Esophagus muscularis mucosa (tissue), 4 donors: ENCODE results near the gene WWOX. TPM values are rescaled to one million over a fixed set of nuclear protein-coding genes. Genes with fewer than 3 reads are reported as not detected.

ENCODE experiments used
- DNase-seq: peaks from one replicate; pipeline ENCODE4 v3.0.0-alpha.2; 2017; ENCODE audit errors: extremely low spot score
- H3K27ac ChIP-seq, 4 donors: fragments of 200-600 bp; sonication (generic); replicated peaks in 1 of 4; 1 replicate in 3 of 4; 2 replicates in 1 of 4; pipeline ENCODE4 v1.5.1; 2016 to 2019; ENCODE audit warnings: mild to moderate bottlenecking in 1 of 4
- H3K27me3 ChIP-seq, 4 donors: fragments of 200-600 bp; sonication (generic); one replicate each; pipeline versions ENCODE4 v1.5.1 to v1.6.0; 2016 to 2019
- H3K36me3 ChIP-seq, 4 donors: fragments of 200-600 bp; sonication (generic); one replicate each; pipeline ENCODE4 v1.5.1; 2016 to 2019
- H3K4me1 ChIP-seq, 4 donors: fragments of 200-600 bp; sonication (generic); one replicate each; pipeline ENCODE4 v1.5.1; 2016 to 2019
- H3K4me3 ChIP-seq, 4 donors: fragments of 200-600 bp; sonication (generic); 1 replicate in 2 of 4; 2 replicates in 2 of 4; pipeline ENCODE4 v1.5.1; 2016 to 2019; ENCODE audit warnings: mild to moderate bottlenecking in 4 of 4, moderate library complexity in 1 of 4
- H3K9me3 ChIP-seq, 4 donors: fragments of 200-600 bp; sonication (generic); 1 replicate in 3 of 4; 2 replicates in 1 of 4; pipeline ENCODE4 v1.5.1; 2016 to 2019
- EP300 ChIP-seq: sonication (generic); formaldehyde crosslinking; IDR thresholded peaks from one replicate; pipeline ENCODE4 v1.6.1; 2017; ENCODE audit warnings: antibody characterized with exemption
- POLR2A ChIP-seq: fragments of 450-650 bp; IDR thresholded peaks from one replicate; pipeline ENCODE4 v1.6.1; 2017; ENCODE audit warnings: antibody characterized with exemption, moderate library complexity, mild to moderate bottlenecking, low read depth
- POLR2AphosphoS5 ChIP-seq, 2 donors: sonication (generic); formaldehyde crosslinking; IDR thresholded peaks; one replicate each; pipeline ENCODE4 v1.6.1; 2017; ENCODE audit warnings: antibody characterized with exemption in 2 of 2
- WGBS: methylation state at CpG from one replicate; pipeline ENCODE4 v1.1.5; 2018; 5-methylcytosine and 5-hydroxymethylcytosine counted together
- intact Hi-C: fragments of 100-400 bp; cut with DNase I; formaldehyde crosslinking; loops from one replicate; pipeline ENCODE4 v1.15.1; 2023
- total RNA-seq, 4 donors: library from RNA; depleted of rRNA; stranded (reverse); fragments of >200 nt; gene quantifications; one replicate each; pipeline versions ENCODE4 v1.1.0 to v1.2.1, GENCODE V29; 2016
- TF ChIP-seq, protein P1 (sequence below), 3 experiments: fragments of 200-600 bp in 2 of 3; fragments of 450-650 bp in 1 of 3; sonication (generic) in 2 of 3; IDR thresholded peaks; one replicate each; pipeline ENCODE4 v1.5.1; 2017 to 2019; ENCODE audit warnings: antibody characterized with exemption in 3 of 3, mild to moderate bottlenecking in 2 of 3, moderate library complexity in 1 of 3

The WWOX gene
- total RNA-seq, 4 donors from 2014 or later, result 14.4 to 27.8 (median 15.4) TPM

- Histone ChIP-seq H3K4me1 (no peaks in the 10 kb centered on the region), H3K27me3 (no peaks in the 10 kb centered on the region), H3K9me3 (no peaks in the 10 kb centered on the region), H3K36me3 (no peaks in the 10 kb centered on the region), H3K27ac (no peak overlapping the region), H3K4me3 (no peak overlapping the region)
- WGBS, result 81% methylated on average over 5 of the region's 5 CpGs
- TF ChIP-seq EP300 (no peak), POLR2AphosphoS5 (IDR thresholded peaks at IDR 0.05) (no peak), POLR2A (no peak)
- TF ChIP-seq, protein P1, sequence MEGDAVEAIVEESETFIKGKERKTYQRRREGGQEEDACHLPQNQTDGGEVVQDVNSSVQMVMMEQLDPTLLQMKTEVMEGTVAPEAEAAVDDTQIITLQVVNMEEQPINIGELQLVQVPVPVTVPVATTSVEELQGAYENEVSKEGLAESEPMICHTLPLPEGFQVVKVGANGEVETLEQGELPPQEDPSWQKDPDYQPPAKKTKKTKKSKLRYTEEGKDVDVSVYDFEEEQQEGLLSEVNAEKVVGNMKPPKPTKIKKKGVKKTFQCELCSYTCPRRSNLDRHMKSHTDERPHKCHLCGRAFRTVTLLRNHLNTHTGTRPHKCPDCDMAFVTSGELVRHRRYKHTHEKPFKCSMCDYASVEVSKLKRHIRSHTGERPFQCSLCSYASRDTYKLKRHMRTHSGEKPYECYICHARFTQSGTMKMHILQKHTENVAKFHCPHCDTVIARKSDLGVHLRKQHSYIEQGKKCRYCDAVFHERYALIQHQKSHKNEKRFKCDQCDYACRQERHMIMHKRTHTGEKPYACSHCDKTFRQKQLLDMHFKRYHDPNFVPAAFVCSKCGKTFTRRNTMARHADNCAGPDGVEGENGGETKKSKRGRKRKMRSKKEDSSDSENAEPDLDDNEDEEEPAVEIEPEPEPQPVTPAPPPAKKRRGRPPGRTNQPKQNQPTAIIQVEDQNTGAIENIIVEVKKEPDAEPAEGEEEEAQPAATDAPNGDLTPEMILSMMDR (IDR thresholded peaks at IDR 0.05), result no peak
- intact Hi-C loops, result no loop called here
- no peak for DNase-seq
These were observed 706.1 kb downstream of the WWOX start for GRCh38 chr16:78805556-78805955.

DNA sequence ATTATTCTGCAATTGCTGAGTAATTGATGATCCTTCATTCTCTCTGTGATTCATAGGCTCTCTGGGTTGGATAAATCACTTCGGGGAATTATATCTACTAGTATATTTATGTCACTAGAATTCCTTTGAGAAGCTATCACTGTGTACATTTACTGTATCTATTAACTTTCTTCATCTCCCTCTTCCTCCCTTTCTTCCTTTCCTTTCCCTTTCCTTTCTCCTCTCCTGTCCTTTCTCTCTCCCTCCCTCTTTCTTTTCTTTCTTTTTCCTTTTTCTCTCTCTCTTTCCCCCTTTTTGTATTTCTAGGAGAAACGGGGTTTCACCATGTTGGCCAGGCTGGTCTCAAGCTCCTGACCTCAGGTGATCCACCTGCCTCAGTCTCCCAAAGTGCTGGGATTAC, 711.8 kb downstream of the WWOX start:
- 82% methylated on average over 2 of the region's 2 CpGs for WGBS
- intact Hi-C loops, result loop anchor here (10.0 kb wide), 1 partner anchor 254 kb away; no protein-coding TSS in a partner anchor
- no peak for TF ChIP-seq POLR2AphosphoS5 (IDR thresholded peaks at IDR 0.05)
- no peak for TF ChIP-seq EP300
- no peak for DNase-seq
- Histone ChIP-seq H3K9me3 (no peaks in the 10 kb centered on the region), H3K27me3 (no peaks in the 10 kb centered on the region), H3K4me3 (no peak overlapping the region), H3K36me3 (no peaks in the 10 kb centered on the region), H3K27ac (no peak overlapping the region), H3K4me1 (peaks cover 9 to 14% (median 12%) of the 10 kb centered on the region in 4 donors)

DNA sequence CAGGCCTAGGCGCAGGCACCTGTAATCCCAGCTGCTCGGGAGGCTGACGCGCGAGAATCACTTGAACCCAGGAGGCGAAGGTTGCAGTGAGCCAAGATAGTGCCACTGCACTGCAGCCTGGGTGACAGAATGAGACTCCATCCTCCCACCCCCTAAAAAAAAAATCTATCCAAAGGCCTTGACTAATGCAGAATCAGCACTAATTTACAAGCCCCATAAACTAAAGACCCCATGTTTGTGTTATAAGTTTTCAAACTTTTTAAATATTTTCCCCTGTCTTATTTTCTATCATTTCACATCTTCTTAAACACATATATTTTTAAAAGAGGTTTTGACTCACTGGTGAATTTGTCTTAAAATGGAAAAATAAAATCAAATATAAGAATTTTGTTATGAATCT, 713.1 kb downstream of the WWOX start:
- Histone ChIP-seq H3K9me3 (no peaks in the 10 kb centered on the region), H3K4me1 (peaks cover 21 to 28% (median 25%) of the 10 kb centered on the region in 4 donors), H3K27ac (no peak overlapping the region), H3K36me3 (no peaks in the 10 kb centered on the region), H3K4me3 (no peak overlapping the region), H3K27me3 (no peaks in the 10 kb centered on the region)
- TF ChIP-seq, protein P1 (IDR thresholded peaks at IDR 0.05), result no peak
- TF ChIP-seq EP300 (no peak), POLR2A (no peak)
- 98% methylated on average over 6 of the region's 6 CpGs for WGBS
- DNase-seq, result no peak
- intact Hi-C loops, result loop anchor here (10.0 kb wide), 1 partner anchor 252 kb away; no protein-coding TSS in a partner anchor

DNA sequence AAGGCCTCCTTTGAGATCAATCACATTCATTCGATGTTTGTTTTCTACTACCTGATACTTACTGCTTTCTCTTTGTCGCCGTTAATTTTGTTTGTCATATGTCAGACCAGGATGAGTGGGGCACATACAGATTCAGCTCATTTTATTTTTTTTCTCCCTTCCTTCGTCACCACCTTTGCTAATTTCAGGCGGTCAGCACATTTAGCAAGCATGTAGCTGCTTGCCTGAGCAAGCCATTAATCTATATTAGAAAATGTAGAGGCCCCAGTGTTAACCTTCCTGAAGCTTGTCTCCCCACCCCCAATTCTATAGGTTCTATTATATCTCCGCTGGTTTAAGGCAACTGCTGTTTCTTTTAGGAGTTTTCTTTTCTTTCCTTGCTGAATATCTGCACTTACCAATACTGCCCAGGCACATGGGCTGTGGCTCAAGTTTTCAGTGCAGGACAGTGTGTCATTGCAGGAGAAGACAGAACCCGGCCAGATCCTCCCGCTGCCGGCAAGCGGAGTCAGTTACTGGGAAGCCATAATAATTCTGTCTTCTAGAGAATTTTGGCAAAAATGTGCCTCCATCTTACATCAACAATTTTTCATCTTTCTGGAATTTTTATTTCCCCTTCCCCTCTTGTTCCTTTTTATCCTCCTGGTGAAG, 714.3 kb downstream of the WWOX start:
- TF ChIP-seq, protein P1 (IDR thresholded peaks at IDR 0.05), result no peak
- TF ChIP-seq POLR2AphosphoS5 (IDR thresholded peaks at IDR 0.05) (no peak), POLR2A (no peak), EP300 (no peak)
- no peak overlapping the region for H3K27ac ChIP-seq
- WGBS, result 83% methylated on average over 10 of the region's 10 CpGs
- no peaks in the 10 kb centered on the region for H3K27me3 ChIP-seq
- H3K4me3 ChIP-seq, result no peak overlapping the region
- DNase-seq, result no peak
- no peaks in the 10 kb centered on the region for H3K9me3 ChIP-seq
- intact Hi-C loops, result loop anchor here (10.0 kb wide), 1 partner anchor 251 kb away; no protein-coding TSS in a partner anchor
- H3K36me3 ChIP-seq, result no peaks in the 10 kb centered on the region
- H3K4me1 ChIP-seq, result peaks cover 28 to 36% (median 32%) of the 10 kb centered on the region in 4 donors

DNA sequence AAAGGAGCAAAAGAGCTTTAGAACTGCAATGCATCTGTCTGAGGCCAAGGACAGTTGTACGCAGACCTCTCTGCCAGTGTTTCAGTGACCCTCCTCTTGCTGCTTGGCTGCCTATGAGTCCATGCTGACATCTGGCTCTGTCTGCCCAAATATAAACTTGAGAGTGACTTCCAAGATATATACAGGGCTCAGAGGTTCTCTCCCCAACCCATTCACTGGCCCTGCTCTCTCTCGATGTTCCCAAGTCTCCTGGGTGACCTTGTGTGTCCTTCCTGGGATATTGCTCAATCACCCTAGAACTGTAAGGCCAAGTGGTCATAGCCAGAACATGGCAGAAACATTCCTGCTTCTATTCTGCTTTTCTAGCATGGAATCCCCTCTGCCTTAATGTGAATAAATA, 716.3 kb downstream of the WWOX start:
- WGBS, result 54% methylated on average over 2 of the region's 2 CpGs
- no peaks in the 10 kb centered on the region for H3K9me3 ChIP-seq
- no peak overlapping the region for H3K4me3 ChIP-seq
- intact Hi-C loops, result loop anchor here (10.0 kb wide), 1 partner anchor 249 kb away; no protein-coding TSS in a partner anchor
- H3K27ac ChIP-seq, result peak overlapping the region; percentile 43 to 72 (median 68)
- H3K36me3 ChIP-seq, result no peaks in the 10 kb centered on the region
- H3K4me1 ChIP-seq, result peaks cover 28 to 36% (median 32%) of the 10 kb centered on the region in 4 donors
- TF ChIP-seq, protein P1 (IDR thresholded peaks at IDR 0.05), result no peak
- no peak for TF ChIP-seq POLR2AphosphoS5 (IDR thresholded peaks at IDR 0.05)
- no peak for TF ChIP-seq POLR2A
- no peak for TF ChIP-seq EP300
- no peak for DNase-seq
- no peaks in the 10 kb centered on the region for H3K27me3 ChIP-seq
